Ishikawa (cell line): ENCODE measurements around the gene GRIA2.

Experiments used
- CEBPB ChIP-seq: IDR thresholded peaks from 2 replicates; pipeline ENCODE4 v1.6.1; 2012
- EGR1 ChIP-seq: IDR thresholded peaks from 2 replicates; pipeline ENCODE4 v1.6.1; 2012
- EP300 ChIP-seq: IDR thresholded peaks from 2 replicates; pipeline ENCODE4 v1.6.1; 2012; ENCODE audit warnings: borderline replicate concordance
- MAX ChIP-seq: IDR thresholded peaks from 2 replicates; pipeline ENCODE4 v1.6.1; 2012
- NFIC ChIP-seq: IDR thresholded peaks from 2 replicates; pipeline ENCODE4 v1.6.1; 2012
- RAD21 ChIP-seq: IDR thresholded peaks from 2 replicates; pipeline ENCODE4 v1.6.1; 2012; ENCODE audit warnings: low read depth
- REST ChIP-seq: IDR thresholded peaks from 2 replicates; pipeline ENCODE4 v1.6.1; 2012; ENCODE audit warnings: low read depth, mild to moderate bottlenecking
- TEAD4 ChIP-seq: IDR thresholded peaks from 2 replicates; pipeline ENCODE4 v1.6.1; 2012

- no peak for TF ChIP-seq MAX
- TF ChIP-seq TEAD4, result no peak
- TF ChIP-seq EP300, result no peak
- TF ChIP-seq RAD21, result no peak
- TF ChIP-seq REST, result no peak
- TF ChIP-seq CEBPB, result no peak
- TF ChIP-seq NFIC, result no peak
- no peak for TF ChIP-seq EGR1
Observed at GRCh38 chr4:157290622-157291021, 70.1 kb downstream of the GRIA2 start.
